Placental epithelial cell (primary cell): ENCODE measurements around the gene MAP10. TPM values are rescaled to one million over a fixed set of nuclear protein-coding genes. Genes with fewer than 3 reads are reported as not detected.

ENCODE experiments used
- small RNA-seq: library from RNA; depleted of rRNA; stranded (forward); fragments of <200 nt; gene quantifications from one replicate; pipeline ENCODE3, GENCODE V24; 2012
- total RNA-seq: library from RNA; depleted of rRNA; stranded (reverse); fragments of >200 nt; gene quantifications from 2 replicates; pipeline ENCODE4 v1.2.3, GENCODE V29; 2012

MAP10 gene
- 2.0 TPM in 2 replicates for total RNA-seq

GRCh38 chr1:232805269-232806185, at the start of gene MAP10:
MAP10 (plus strand) TSS chr1:232805416; CDS start chr1:232805450, 34 bp downstream.

Small RNAs within 50 kb of the gene (small RNA-seq; reads per million reads assigned to genes)
- 0.92 reads per million, percentile 53 among the genes with 10 or more reads in this experiment for gene RNU1-74P

Other genes with a start within 250 kb of the MAP10 start
- gene SIPA1L2, start 175.3 kb upstream of the MAP10 start, total RNA-seq, result 2.7 and 4.9 TPM in 2 replicates
- 11.8 and 18.4 TPM in 2 replicates for gene NTPCR, start 145.2 kb downstream of the MAP10 start, total RNA-seq